ENCODE results near the gene TMEM14B.
"Not testable (repeated sequence)": the region's sequence is repeated elsewhere in the genome, so short reads cannot be mapped to it uniquely, and the experiment has no call there.

Gene TMEM14B

DNA sequence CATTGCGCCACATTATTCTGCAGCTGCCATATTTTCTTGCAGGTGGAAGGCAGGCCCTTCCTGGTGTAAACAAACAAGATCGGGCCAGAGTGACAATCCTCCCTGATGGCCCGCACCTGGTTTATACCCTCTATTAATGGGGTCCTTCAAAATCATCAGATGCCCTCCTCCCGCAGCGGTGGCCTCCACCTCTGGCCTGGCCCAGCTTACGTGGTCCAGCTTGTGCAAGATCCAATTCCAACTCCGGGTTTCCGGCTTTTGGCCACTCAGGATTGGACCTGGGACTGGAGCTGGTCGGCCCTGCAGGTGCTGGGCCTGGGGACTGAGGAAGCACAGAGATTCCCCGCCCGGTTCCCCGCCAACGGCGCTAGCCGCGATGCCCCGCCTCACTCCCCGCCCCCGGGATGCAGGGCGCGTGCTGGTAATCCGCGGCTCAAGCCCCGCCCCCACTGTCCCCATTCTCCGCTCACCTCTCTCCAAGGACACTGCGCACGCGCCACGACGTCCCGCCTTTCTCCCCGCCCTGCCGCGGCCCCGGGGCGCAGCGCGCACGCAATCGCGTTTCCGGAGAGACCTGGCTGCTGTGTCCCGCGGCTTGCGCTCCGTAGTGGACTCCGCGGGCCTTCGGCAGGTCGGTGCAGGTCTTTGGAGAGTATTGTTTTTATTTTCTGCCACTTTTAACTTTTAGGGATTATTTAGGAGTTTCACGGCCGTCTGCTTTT lies at the start of gene TMEM14B:
TMEM14B (plus strand) TSS at position 555 of the 722 bp plus-strand sequence. CDS start 1,441 bp downstream, outside the sequence.
- peak; percentile 98 for DNase-seq (ENCODE audit: low spot score)

DNA sequence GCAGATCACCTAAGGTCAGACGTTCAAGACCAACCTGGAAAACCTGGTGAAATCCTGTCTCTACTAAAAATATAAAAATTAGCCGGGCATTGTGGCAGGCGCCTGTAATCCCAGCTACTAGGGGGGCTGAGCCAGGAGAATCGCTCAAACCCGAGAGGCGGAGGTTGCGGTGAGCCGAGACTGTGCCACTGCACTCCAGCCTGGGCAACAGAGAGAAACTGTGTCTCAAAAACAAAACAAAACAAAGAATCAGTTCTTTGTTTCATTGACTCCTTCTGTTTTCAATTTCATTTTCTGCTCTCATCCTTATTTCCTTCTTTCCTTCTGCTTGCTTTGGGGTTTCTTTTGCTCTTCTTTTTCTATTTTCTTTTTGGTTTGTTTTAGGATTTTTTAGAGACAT lies 33.6 kb upstream of the TMEM14B start:
- DNase-seq (ENCODE audit: low spot score) = no peak

GRCh38 chr6:10719296-10719963 lies 28.2 kb upstream of the TMEM14B start:
- DNase-seq (ENCODE audit: low spot score) = no peak

DNA sequence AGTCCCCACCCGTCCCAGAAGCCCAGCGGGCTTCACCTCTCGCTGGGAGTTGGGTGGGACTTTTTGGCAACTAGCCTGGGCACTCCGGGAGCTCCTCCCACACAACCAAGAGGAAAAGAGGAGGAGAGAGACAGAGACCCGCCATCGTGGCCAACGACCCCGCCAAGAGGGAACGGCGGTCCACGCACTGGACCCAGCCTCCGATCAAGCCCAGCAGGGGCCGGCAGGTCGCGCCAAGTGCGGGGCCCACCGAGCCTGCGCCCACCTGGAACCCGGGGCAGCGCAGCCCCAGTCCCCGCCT lies 27.7 kb upstream of the TMEM14B start:
- no peak for DNase-seq (ENCODE audit: low spot score)

- DNase-seq (ENCODE audit: low spot score) = no peak
Observed at GRCh38 chr6:10720265-10720959, 27.2 kb upstream of the TMEM14B start.

DNA sequence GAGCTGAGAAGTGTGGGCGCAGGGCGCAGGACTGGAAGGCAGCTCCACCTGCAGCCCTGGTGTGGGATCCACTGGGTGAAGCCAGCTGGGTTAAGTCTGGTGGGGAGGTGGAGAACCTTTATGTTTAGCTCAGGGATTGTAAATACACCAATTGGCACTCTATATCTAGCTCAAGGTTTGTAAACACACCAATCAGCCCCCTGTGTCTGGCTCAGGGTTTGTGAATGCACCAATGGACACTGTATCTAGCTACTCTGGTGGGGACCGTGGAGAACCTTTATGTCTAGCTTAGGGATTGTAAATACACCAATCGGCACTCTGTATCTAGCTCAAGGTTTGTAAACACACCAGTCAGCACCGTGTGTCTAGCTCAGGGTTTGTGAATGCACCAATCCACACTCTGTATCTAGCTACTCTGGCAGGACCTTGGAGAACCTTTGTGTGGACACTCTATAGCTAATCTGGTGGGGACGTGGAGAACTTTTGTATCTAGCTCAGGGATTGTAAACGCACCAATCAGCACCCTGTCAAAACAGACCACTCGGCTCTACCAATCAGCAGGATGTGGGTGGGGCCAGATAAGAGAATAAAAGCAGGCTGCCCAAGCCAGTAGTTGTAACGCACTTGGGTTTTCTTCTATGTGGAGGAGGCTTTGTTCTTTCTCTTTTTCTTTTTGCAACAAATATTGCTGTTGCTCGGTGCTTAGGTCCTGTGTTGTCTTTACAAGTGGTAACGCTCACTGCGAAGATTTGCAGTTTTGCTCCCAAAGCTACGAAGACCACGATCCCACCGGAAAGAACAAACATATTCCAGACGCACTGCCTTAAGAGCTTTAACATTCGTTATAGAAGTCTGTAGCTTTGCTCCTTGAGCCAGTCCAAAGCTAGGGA lies 26.4 kb upstream of the TMEM14B start:
- not testable (repeated sequence) for DNase-seq (ENCODE audit: low spot score)

GRCh38 chr6:10721850-10722569 lies 25.6 kb upstream of the TMEM14B start:
- DNase-seq (ENCODE audit: low spot score) = no peak

DNA sequence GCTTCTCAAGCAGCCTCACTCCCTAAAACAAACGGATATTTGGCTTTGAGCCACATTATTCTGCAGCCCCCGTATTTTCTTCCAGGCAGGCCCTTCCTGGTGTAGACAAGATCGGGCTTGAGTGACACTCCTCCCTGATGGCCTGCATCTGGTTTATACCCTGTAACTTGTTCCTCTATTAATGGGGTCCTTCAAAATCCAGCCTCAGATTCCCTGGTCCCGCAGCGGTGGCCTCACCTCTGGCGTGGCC lies 25.1 kb upstream of the TMEM14B start:
- no peak for DNase-seq (ENCODE audit: low spot score)

- DNase-seq (ENCODE audit: low spot score) = peak; percentile 95
Observed at GRCh38 chr6:10722820-10723566, 24.6 kb upstream of the TMEM14B start, which contains the start of gene TMEM14C. TSS of gene TMEM14C (plus strand) at chr6:10723070. CDS start at chr6:10724614, 1,544 bp downstream.

DNA sequence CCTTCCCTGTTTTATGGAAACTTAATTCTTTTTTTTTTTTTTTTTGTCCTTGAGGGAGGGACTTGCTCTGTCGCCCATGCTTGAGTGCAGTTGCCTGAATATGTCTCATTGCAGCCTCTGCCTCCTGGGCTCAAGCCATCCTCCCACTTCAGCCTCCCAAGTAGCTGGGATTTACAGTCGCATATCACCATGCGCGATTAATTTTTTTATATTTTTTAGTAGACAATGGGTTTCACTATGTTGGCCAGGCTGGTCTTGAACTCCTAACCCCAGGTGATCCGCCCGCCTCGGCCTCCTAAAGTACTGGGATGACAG lies 24.1 kb upstream of the TMEM14B start:
- no peak for DNase-seq (ENCODE audit: low spot score)

DNA sequence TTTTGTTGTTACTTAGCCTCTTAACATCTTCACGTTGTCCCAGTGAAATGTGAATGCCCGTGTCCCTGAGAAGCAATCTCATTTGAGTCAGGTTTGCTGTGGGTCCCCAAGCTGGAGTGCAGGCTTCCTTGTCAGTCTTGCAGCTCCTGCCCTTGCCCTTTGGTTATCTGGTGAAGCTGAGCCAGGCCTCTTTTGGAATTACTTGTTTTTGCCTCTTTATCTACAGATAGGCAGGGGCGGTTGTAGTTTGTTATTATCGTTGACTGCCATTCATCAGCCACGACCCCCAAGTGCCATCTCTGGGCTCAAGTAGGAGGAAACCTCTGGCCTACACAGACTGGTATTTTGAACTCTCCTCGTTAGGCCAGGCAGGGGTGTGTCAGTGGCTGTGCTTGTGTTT lies 22.6 kb upstream of the TMEM14B start:
- DNase-seq (ENCODE audit: low spot score) = no peak

DNA sequence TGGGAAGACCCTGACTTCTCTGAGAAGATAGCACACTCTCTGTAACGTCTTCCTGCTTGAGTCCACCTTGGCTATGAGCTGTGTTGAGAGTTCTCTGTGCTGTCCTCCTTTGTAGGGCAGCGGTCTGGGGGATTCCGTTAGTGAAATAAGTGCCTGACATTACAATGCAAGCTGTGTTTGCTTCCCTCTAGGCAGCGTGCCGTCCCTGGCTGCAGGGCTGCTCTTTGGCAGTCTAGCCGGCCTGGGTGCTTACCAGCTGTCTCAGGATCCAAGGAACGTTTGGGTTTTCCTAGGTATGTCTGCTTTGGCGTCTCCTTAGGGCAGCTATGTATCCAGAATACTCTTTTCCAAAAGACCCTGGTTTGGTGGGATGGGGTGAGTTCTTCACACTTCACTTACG lies 21.9 kb upstream of the TMEM14B start:
- no peak for DNase-seq (ENCODE audit: low spot score)

GRCh38 chr6:10730254-10730653 lies 17.4 kb upstream of the TMEM14B start:
- DNase-seq (ENCODE audit: low spot score) = no peak

GRCh38 chr6:10733151-10733715 lies 14.4 kb upstream of the TMEM14B start:
- no peak for DNase-seq (ENCODE audit: low spot score)

DNA sequence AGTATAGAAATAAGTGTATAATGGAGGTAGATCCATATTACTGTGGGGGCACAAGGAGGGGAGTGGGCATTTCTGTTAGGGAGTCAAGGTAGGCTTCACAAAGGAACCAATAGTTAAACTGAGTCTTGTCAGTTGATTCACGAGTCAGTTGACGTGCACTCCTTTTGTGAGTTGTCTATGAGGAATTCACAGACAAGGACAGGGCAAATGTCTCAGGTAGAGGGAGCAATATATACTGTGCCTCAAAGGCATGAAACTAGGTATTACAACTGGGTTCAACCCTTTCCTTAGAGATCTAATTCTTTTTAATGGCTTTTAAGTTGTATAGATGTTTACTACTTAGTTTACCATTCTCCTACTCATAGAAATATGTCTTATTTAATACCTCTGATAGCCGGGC lies 13.7 kb upstream of the TMEM14B start:
- no peak for DNase-seq (ENCODE audit: low spot score)

- no peak for DNase-seq (ENCODE audit: low spot score)
Observed at GRCh38 chr6:10736731-10737130, 10.9 kb upstream of the TMEM14B start.

DNA sequence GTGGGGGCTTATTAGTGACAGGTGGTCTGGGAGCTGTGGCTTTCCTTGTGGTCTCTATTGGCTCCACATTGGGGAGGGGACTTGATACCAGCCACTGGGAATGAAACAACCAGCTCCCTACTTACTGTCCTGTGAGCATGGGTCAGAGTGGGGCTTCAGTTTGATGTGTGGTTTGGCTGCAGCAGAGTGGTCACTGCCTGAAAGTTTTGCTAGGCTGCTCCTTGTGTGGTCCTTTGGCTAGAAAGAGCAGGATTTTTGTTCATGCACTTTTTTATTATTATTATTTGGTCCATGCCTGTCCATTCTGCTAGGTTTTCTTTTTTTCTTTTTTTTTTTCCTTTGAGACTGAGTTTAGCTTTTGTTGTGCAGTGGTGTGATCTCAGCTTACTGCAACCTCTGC lies 7.5 kb upstream of the TMEM14B start:
- no peak for DNase-seq (ENCODE audit: low spot score)

DNA sequence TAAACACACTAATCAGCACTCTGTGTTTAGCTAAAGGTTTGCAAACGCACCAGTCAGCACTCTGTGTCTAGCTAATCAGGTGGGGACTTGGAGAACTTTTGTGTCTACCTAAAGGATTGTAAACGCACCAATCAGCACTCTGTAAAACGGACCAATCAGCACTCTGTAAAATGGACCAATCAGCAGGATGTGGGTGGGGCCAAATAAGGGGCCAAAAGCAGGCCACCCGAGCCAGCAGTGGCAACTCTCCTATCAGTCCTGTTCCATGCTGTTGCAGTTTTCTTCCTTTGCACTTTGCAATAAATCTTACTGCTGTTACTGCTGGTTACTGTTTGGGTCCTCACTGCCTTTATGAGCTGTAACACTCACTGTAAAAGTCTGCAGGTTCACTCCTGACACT lies 6.0 kb upstream of the TMEM14B start:
- DNase-seq (ENCODE audit: low spot score) = not testable (repeated sequence)

DNA sequence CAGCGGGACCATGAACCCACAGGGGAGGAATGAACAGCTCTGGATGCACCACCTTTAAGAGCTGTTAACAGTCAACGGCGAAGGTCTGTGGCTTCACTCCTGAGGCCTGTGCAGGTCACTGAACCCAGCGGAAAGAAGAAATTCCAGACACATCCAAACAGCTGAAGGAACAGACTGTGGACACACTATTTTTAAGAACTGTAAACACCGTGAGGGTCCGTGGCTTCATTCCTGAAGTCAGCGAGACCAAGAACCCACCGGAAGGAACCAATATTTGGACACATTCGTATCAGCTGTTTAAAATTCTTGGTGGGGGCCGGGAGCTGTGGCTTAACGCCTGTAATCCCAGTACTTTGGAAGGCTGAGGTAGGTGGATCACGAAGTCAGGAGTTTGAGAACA lies 5.4 kb upstream of the TMEM14B start:
- no peak for DNase-seq (ENCODE audit: low spot score)

DNA sequence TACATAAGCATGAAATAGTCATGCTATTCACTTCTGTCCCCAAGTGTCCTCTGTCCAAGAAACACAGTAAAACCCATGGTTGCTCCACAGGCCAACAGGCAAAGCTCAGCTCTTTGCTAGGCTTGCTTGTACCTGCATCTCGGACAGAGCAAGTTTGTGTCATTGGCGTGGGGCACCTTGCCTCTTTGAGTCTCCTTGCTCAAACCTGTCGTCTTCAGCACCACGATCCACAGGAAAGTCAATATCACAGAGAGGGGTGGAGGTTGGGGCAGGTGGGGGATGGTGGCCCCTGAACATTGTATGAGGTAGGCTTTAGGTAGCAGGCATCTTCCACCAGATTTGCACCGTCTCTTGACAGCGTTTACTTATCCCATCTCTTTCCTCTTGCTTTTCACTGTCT lies 4.1 kb upstream of the TMEM14B start:
- DNase-seq (ENCODE audit: low spot score) = no peak

DNA sequence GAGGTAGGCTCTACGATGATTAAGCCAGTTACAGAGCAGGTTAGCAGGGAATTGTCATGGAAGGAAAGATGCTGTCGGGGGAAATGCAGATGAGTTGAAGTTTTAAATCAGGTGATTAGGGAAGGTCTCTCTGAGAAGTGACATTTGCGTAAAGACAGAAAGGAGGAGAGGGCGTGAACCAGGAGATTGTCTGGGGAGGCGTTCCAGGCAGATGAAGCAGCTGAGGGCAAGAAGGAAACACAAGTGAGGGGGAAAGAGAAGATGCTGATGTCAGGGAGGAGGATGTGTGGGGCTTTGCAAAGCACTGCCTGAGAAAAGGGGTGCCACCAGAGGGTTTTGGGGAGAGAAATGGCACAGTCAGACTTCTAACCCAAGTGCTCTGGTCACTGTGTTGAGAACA lies 2.5 kb upstream of the TMEM14B start:
- DNase-seq (ENCODE audit: low spot score) = no peak
